GM13977 (cell line): Measurements from ENCODE around the gene THSD7B.
A peak's percentile ranks its signal among the peaks of the same experiment; 100 is the strongest.

Source experiments
- DNase-seq: peaks from one replicate; pipeline ENCODE4 v3.0.0; 2012; ENCODE audit warnings: low spot score
- in situ Hi-C: fragments of 300-500 bp; cut with MboI; formaldehyde crosslinking; loops from one replicate; pipeline ENCODE4 v1.12.0; 2022; ENCODE audit warnings: low sequenced_read_pairs, low pct_unique_long_range_greater_than_20kb, mixed read lengths, inconsistent platforms; ENCODE audit not compliant: unreplicated experiment
- TF ChIP-seq, protein P1 (sequence below): IDR thresholded peaks from 2 replicates; pipeline ENCODE4 v1.5.1; 2012; ENCODE audit warnings: mild to moderate bottlenecking, control low read depth; ENCODE audit not compliant: insufficient read depth; ENCODE audit errors: extremely low read depth, missing control alignments

The THSD7B gene

DNA sequence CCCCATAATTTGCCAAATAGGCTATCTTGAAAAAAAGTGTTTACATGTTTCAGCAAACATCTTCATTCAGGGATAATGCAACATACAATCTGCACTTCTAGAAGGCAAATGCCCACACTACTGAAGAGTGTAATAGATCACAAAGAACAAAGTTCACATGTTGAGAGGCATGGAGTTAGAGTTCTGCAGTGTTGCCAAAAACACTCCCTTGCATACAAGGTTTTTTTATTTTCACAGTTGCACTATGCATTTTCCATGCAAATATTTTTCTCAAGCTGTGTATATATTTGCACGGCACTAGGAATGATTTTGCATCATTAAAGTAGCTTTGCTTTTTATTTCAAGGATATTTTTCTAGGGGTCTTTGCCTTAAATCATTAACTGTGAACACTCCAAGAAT, 409.9 kb downstream of the THSD7B start:
- DNase-seq, result no peak
- in situ Hi-C loops, result no loop called here
- TF ChIP-seq, protein P1, sequence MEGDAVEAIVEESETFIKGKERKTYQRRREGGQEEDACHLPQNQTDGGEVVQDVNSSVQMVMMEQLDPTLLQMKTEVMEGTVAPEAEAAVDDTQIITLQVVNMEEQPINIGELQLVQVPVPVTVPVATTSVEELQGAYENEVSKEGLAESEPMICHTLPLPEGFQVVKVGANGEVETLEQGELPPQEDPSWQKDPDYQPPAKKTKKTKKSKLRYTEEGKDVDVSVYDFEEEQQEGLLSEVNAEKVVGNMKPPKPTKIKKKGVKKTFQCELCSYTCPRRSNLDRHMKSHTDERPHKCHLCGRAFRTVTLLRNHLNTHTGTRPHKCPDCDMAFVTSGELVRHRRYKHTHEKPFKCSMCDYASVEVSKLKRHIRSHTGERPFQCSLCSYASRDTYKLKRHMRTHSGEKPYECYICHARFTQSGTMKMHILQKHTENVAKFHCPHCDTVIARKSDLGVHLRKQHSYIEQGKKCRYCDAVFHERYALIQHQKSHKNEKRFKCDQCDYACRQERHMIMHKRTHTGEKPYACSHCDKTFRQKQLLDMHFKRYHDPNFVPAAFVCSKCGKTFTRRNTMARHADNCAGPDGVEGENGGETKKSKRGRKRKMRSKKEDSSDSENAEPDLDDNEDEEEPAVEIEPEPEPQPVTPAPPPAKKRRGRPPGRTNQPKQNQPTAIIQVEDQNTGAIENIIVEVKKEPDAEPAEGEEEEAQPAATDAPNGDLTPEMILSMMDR, result no peak

- TF ChIP-seq, protein P1, result no peak
- peak; percentile 3 for DNase-seq
- in situ Hi-C loops, result no loop called here
Observed at GRCh38 chr2:137178951-137179377, 413.6 kb downstream of the THSD7B start.

GRCh38 chr2:137179542-137179941, 414.2 kb downstream of the THSD7B start:
- in situ Hi-C loops, result no loop called here
- no peak for DNase-seq
- TF ChIP-seq, protein P1, result no peak

DNA sequence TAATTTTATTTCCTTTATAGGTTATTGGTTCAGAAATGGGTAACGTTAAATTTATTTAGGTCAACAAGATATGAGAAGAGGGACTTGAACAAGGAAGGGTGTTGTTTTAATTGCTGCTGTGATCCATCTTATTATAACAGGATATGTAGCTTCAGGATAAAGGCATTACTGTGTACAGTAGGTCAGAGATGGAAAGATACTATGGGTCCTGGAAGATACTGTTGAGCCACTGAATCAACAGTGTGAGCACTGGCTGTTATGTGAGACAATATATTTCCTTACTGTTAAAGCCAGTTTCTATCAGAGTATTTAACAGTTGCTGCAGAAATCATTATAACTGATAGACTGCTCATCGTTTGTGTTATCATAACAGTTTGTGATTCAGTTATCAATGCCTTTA, 414.7 kb downstream of the THSD7B start:
- TF ChIP-seq, protein P1, result no peak
- in situ Hi-C loops, result no loop called here
- no peak for DNase-seq

GRCh38 chr2:137181370-137181769, 416.0 kb downstream of the THSD7B start:
- in situ Hi-C loops, result no loop called here
- no peak for DNase-seq
- TF ChIP-seq, protein P1, result no peak

DNA sequence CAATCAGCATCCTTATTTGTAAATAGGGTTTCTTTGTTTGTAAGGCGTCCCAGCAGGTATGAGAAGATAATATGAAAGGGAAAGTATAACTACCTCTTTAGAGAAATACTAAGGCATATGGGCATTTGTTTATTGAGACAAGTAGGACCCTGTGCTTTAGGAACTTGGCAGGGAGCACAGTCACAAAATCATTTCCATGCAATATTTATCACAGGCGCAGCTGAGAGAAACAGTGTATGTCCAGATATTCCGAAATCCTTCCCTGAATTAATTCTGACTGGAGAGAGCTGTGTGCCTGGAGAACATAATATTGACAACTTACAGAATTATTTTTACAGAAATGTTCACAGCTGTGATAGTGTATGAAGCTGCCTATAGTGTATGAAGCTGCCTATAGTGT, 416.7 kb downstream of the THSD7B start:
- in situ Hi-C loops, result no loop called here
- DNase-seq, result no peak
- TF ChIP-seq, protein P1, result no peak
